H1 (cell line): ENCODE data around the gene BCKDHA. TPM values are rescaled to one million over a fixed set of nuclear protein-coding genes. Genes with fewer than 3 reads are reported as not detected.

Source experiments
- KDM4A ChIP-seq: IDR thresholded peaks from one replicate; pipeline ENCODE4 v1.7.1; 2012; ENCODE audit warnings: low read depth, mild to moderate bottlenecking, moderate library complexity, low read length, inconsistent platforms; ENCODE audit not compliant: severe bottlenecking
- SIN3A ChIP-seq, 2 experiments: IDR thresholded peaks in 1 of 2; conservative IDR thresholded peaks in 1 of 2; 2 replicates each; pipeline ENCODE4 v1.6.1; 2011 to 2012; ENCODE audit warnings: low read length in 2 of 2, improper control_type of control experiment in 1 of 2, low read depth in 1 of 2, mild to moderate bottlenecking in 1 of 2
- SIRT6 ChIP-seq: IDR thresholded peaks from one replicate; pipeline ENCODE4 v1.7.1; 2012; ENCODE audit warnings: low read length, inconsistent platforms
- SUZ12 ChIP-seq: fragments of 200-600 bp; sonication (generic); IDR thresholded peaks from 2 replicates; pipeline ENCODE4 v1.6.1; 2012; ENCODE audit warnings: mild to moderate bottlenecking, inconsistent platforms, low read length, moderate library complexity, mixed read lengths
- polyA plus RNA-seq, 7 experiments: library from polyadenylated mRNA; depleted of rRNA in 3 of 7; stranded (reverse) in 5 of 7; unstranded in 2 of 7; fragments of >200 nt in 5 of 7; fragments of 200-250 nt in 2 of 7; gene quantifications; 1 replicate in 5 of 7; 2 replicates in 1 of 7; 4 replicates in 1 of 7; pipeline versions ENCODE4 v1.2.1 to v1.2.3, GENCODE V29; 2011 to 2013; ENCODE audit warnings: missing spikeins in 2 of 7, mixed read lengths in 2 of 7
- total RNA-seq: library from RNA; stranded (reverse); fragmentation: NEBNext Ultra II Directional; extraction: Animal tissue kit (Norgen Biotek cat#: 25700); gene quantifications from 2 replicates; pipeline ENCODE4 v1.2.1, GENCODE V29; 2021

The BCKDHA gene
- total and polyA plus RNA-seq, 2 of the 8 experiments (the other 6 are each of a cell fraction or from before 2014, with no cell fraction given) = 14.2 to 69.6 TPM

GRCh38 chr19:41457241-41457640 lies 59.6 kb downstream of the BCKDHA start (continued):
- TF ChIP-seq SIN3A (conservative IDR thresholded peaks at IDR 0.05 in 1 of 2, IDR thresholded peaks at IDR 0.05 in 1 of 2; ENCODE audit: low read depth in 1 of 2, low read length in 2 of 2) (no peak), SIRT6 (no peak), SUZ12 (no peak), KDM4A (no peak)
